SU-DHL-6 (cell line): ENCODE measurements around the gene ZNF555.

ENCODE experiments used
- H2AFZ ChIP-seq: fragments of 200-600 bp; sonication (generic); 2 replicates; pipeline ENCODE4 v1.6.1; 2014; ENCODE audit warnings: low read depth, mild to moderate bottlenecking, moderate library complexity, mixed read lengths, antibody characterized with exemption, low read length; ENCODE audit not compliant: severe bottlenecking
- H3F3A ChIP-seq: fragments of 200-600 bp; shearing (Covaris generic); 2 replicates; pipeline ENCODE4 v1.6.0; 2016; ENCODE audit warnings: antibody characterized with exemption, mild to moderate bottlenecking; ENCODE audit not compliant: insufficient read depth
- H3K27ac ChIP-seq: fragments of 200-600 bp; sonication (generic); 2 replicates; pipeline ENCODE4 v1.5.1; 2016; ENCODE audit warnings: low read depth, mild to moderate bottlenecking, low read length, moderate library complexity, mixed read lengths
- H3K27me3 ChIP-seq: fragments of 200-600 bp; sonication (generic), shearing (Covaris generic); 2 replicates; pipeline ENCODE4 v1.6.0; 2014; ENCODE audit warnings: mild to moderate bottlenecking, low read length
- H3K36me3 ChIP-seq: fragments of 200-600 bp; sonication (generic); 2 replicates; pipeline ENCODE4 v1.6.1; 2014; ENCODE audit warnings: mild to moderate bottlenecking, low read length, mixed read lengths
- H3K4me2 ChIP-seq: fragments of 300-600, 200-600 bp; shearing (Covaris generic), sonication (generic); 2 replicates; pipeline ENCODE4 v1.6.0; 2014; ENCODE audit warnings: low read length, low read depth, mild to moderate bottlenecking; ENCODE audit not compliant: poor library complexity, severe bottlenecking
- H3K4me3 ChIP-seq: fragments of 200-600 bp; sonication (generic); 2 replicates; pipeline ENCODE4 v1.5.1; 2014; ENCODE audit warnings: antibody characterized with exemption, low read length, mild to moderate bottlenecking, mixed read lengths; ENCODE audit not compliant: insufficient read depth, poor library complexity, severe bottlenecking
- H3K79me2 ChIP-seq: fragments of 200-600 bp; sonication (generic); 2 replicates; pipeline ENCODE4 v1.6.1; 2014; ENCODE audit warnings: mild to moderate bottlenecking, low read length, moderate library complexity; ENCODE audit not compliant: insufficient read depth
- H3K9ac ChIP-seq: fragments of 200-600 bp; sonication (generic); 2 replicates; pipeline ENCODE4 v1.7.0; 2014; ENCODE audit warnings: mild to moderate bottlenecking, low read length
- H3K9me2 ChIP-seq: fragments of 200-600 bp; sonication (generic); replicated peaks from 2 replicates; pipeline ENCODE4 v1.6.1; 2014; ENCODE audit warnings: low read length; ENCODE audit not compliant: insufficient read depth
- H3K9me3 ChIP-seq: fragments of 200-600 bp; sonication (generic); 2 replicates; pipeline ENCODE4 v1.6.1; 2014; ENCODE audit warnings: low read length, mixed read lengths; ENCODE audit not compliant: insufficient read depth
- H4K20me1 ChIP-seq: fragments of 200-600 bp; sonication (generic); 2 replicates; pipeline ENCODE4 v1.6.1; 2014; ENCODE audit warnings: low read depth, mild to moderate bottlenecking, antibody characterized with exemption, low read length, moderate library complexity, mixed read lengths
- EZH2phosphoT487 ChIP-seq: fragments of 200-600 bp; sonication (generic), shearing (Covaris generic); conservative IDR thresholded peaks from 2 replicates; pipeline ENCODE4 v1.6.1; 2018; ENCODE audit warnings: mild to moderate bottlenecking, antibody characterized with exemption, low read length, moderate library complexity, mixed read lengths
- TF ChIP-seq, protein P1 (sequence below): fragments of 200-600 bp; sonication (generic); IDR thresholded peaks from one replicate; pipeline ENCODE4 v1.5.1; 2017; ENCODE audit warnings: antibody characterized with exemption, mild to moderate bottlenecking, low read length, moderate library complexity; ENCODE audit not compliant: insufficient read depth, poor library complexity, severe bottlenecking

ZNF555 gene

DNA sequence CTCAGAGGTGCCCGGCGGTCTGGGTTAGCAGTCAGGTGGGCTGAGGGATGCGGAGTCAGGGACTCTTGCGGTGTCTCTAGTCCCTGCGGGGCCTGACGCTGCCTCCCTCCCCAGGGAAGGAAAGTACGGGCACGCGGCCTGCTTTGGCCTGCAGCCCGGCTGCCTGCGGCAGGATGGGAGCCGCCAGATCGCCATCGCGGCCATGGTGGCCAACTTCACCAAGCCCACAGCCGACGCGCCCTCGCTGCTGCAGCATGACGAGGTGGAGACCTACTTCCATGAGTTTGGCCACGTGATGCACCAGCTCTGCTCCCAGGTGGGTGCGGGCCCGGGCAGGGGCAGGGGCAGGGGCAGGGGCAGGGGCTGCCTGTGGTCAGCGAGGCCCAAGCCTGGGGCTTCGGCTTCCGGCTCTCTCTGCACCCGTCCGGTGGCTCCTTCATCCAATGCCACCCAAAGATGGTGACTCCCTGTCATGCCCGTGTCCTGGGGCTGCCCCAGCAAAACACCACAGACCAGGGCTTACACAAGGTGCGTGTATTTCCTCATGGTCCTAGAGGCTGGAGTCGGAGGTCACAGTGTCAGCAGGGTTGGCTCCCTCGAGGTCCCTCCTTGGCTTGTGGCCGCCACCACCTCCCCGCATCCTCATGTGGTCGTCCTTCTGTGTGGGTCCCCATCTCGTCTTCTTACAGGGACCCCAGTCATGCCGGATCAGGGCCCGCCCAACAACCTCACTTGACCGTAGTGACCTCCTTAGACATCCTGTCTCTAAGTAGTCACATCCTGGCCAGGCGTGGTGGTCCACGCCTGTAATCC is 32.9 kb upstream of the ZNF555 start:
- H3F3A ChIP-seq = no peaks in the 10 kb centered on the region
- no peaks in the 10 kb centered on the region for H3K9me3 ChIP-seq
- no peak overlapping the region for H3K9ac ChIP-seq
- H3K79me2 ChIP-seq = no peaks in the 10 kb centered on the region
- TF ChIP-seq, protein P1, sequence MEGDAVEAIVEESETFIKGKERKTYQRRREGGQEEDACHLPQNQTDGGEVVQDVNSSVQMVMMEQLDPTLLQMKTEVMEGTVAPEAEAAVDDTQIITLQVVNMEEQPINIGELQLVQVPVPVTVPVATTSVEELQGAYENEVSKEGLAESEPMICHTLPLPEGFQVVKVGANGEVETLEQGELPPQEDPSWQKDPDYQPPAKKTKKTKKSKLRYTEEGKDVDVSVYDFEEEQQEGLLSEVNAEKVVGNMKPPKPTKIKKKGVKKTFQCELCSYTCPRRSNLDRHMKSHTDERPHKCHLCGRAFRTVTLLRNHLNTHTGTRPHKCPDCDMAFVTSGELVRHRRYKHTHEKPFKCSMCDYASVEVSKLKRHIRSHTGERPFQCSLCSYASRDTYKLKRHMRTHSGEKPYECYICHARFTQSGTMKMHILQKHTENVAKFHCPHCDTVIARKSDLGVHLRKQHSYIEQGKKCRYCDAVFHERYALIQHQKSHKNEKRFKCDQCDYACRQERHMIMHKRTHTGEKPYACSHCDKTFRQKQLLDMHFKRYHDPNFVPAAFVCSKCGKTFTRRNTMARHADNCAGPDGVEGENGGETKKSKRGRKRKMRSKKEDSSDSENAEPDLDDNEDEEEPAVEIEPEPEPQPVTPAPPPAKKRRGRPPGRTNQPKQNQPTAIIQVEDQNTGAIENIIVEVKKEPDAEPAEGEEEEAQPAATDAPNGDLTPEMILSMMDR = no peak
- TF ChIP-seq EZH2phosphoT487 = no peak
- H3K4me3 ChIP-seq = no peak overlapping the region
- H2AFZ ChIP-seq = no peak overlapping the region
- H3K4me2 ChIP-seq = no peak overlapping the region
- H3K27ac ChIP-seq = no peak overlapping the region
- no peaks in the 10 kb centered on the region for H3K9me2 ChIP-seq
- H4K20me1 ChIP-seq = no peaks in the 10 kb centered on the region
- no peaks in the 10 kb centered on the region for H3K27me3 ChIP-seq
- no peaks in the 10 kb centered on the region for H3K36me3 ChIP-seq

DNA sequence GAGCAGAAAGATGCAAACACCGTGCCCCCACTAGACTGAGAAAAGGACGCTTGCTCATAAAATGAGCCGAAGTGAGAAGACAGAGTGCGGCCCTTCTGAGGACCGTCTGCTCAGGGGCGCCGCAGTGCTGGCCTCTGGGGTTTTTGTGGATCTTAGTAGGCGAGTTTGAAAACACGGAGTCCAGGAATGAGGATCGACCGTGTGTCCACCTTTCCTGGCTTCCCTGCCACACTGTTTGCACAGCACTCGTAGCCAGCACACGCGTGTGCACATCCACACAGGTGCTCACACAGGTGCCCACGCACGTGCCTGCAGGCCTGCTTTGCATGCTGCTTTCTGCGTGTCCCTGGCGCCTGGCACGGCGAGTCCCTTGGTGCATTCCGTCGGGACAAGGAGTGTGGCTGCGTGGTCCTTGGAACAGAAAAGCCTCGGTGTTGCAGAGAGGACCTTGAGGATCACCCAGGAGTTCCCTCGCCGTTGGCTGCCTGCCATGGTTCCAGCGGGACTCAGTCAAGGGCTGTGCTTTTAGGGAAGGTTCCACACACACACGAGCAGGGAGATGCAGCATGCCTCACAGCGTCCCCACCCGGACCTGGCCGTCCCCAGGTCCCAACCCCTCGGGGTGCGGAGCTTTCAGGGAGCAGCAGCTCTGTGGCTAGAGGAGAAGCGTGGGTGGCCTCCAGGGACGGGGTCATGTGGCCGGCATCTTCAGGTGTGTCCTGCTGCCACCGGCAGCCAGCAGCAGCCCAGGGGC is 31.7 kb upstream of the ZNF555 start:
- no peaks in the 10 kb centered on the region for H4K20me1 ChIP-seq
- H3K9me2 ChIP-seq = no peaks in the 10 kb centered on the region
- H3K9me3 ChIP-seq = no peaks in the 10 kb centered on the region
- H3K36me3 ChIP-seq = no peaks in the 10 kb centered on the region
- no peaks in the 10 kb centered on the region for H3K79me2 ChIP-seq
- no peak overlapping the region for H3K27ac ChIP-seq
- H3K4me3 ChIP-seq = no peak overlapping the region
- no peaks in the 10 kb centered on the region for H3F3A ChIP-seq
- no peaks in the 10 kb centered on the region for H3K27me3 ChIP-seq
- no peak overlapping the region for H2AFZ ChIP-seq
- no peak overlapping the region for H3K4me2 ChIP-seq
- TF ChIP-seq, protein P1 = no peak
- no peak for TF ChIP-seq EZH2phosphoT487
- no peak overlapping the region for H3K9ac ChIP-seq

- no peak overlapping the region for H2AFZ ChIP-seq
- no peaks in the 10 kb centered on the region for H4K20me1 ChIP-seq
- no peak overlapping the region for H3K4me2 ChIP-seq
- no peak overlapping the region for H3K27ac ChIP-seq
- no peaks in the 10 kb centered on the region for H3K9me2 ChIP-seq
- no peaks in the 10 kb centered on the region for H3K79me2 ChIP-seq
- H3K9me3 ChIP-seq = no peaks in the 10 kb centered on the region
- H3F3A ChIP-seq = no peaks in the 10 kb centered on the region
- H3K36me3 ChIP-seq = no peaks in the 10 kb centered on the region
- TF ChIP-seq, protein P1 = no peak
- no peak for TF ChIP-seq EZH2phosphoT487
- H3K9ac ChIP-seq = no peak overlapping the region
- H3K4me3 ChIP-seq = no peak overlapping the region
- H3K27me3 ChIP-seq = no peaks in the 10 kb centered on the region
Measured at GRCh38 chr19:2810141-2811091, 30.9 kb upstream of the ZNF555 start.
